HepG2 (cell line): ENCODE data around the gene CLIP2.

Source experiments
- FOXC1 ChIP-seq: sonication (generic); formaldehyde crosslinking; IDR thresholded peaks from 2 replicates; pipeline ENCODE4 v1.8.0; 2022; ENCODE audit warnings: mild to moderate bottlenecking, missing genetic modification reagents, borderline replicate concordance
- SP1 ChIP-seq, 2 experiments: fragments of 450-650 bp in 1 of 2; sonication (generic) in 1 of 2; formaldehyde crosslinking in 1 of 2; IDR thresholded peaks; 2 replicates each; pipeline versions ENCODE4 v1.4.0 to v1.6.1; 2016 to 2020; ENCODE audit warnings: missing genetic modification reagents in 1 of 2
- TAF1 ChIP-seq: sonication (generic); formaldehyde crosslinking; IDR thresholded peaks from 2 replicates; pipeline ENCODE4 v1.4.0; 2020; ENCODE audit warnings: missing genetic modification reagents
- YY1 ChIP-seq: IDR thresholded peaks from 2 replicates; pipeline ENCODE4 v1.6.1; 2011; ENCODE audit warnings: low read length, low read depth, moderate library complexity, mild to moderate bottlenecking; ENCODE audit not compliant: insufficient read depth, insufficient replicate concordance
- ZBTB1 ChIP-seq: sonication (generic); formaldehyde crosslinking; IDR thresholded peaks from 2 replicates; pipeline ENCODE4 v1.4.0; 2020; ENCODE audit warnings: missing genetic modification reagents, borderline replicate concordance
- ZBTB21 ChIP-seq: sonication (generic); formaldehyde crosslinking; IDR thresholded peaks from 2 replicates; pipeline ENCODE4 v1.4.0; 2020; ENCODE audit warnings: missing genetic modification reagents
- ZNF264 ChIP-seq: sonication (generic); formaldehyde crosslinking; IDR thresholded peaks from 2 replicates; pipeline ENCODE4 v1.4.0; 2020; ENCODE audit warnings: missing genetic modification reagents
- ZNF746 ChIP-seq: sonication (generic); formaldehyde crosslinking; IDR thresholded peaks from 2 replicates; pipeline ENCODE4 v1.8.0; 2022; ENCODE audit warnings: mild to moderate bottlenecking, missing genetic modification reagents
- TF ChIP-seq, protein P1 (sequence below): sonication (generic); formaldehyde crosslinking; conservative IDR thresholded peaks from 2 replicates; pipeline ENCODE4 v1.4.0; 2020; ENCODE audit warnings: missing genetic modification reagents
- TF ChIP-seq, protein P2 (sequence below): sonication (generic); formaldehyde crosslinking; conservative IDR thresholded peaks from 2 replicates; pipeline ENCODE4 v1.8.1; 2023; ENCODE audit warnings: missing genetic modification reagents
- TF ChIP-seq, protein P3 (sequence below): sonication (generic); formaldehyde crosslinking; IDR thresholded peaks from 2 replicates; pipeline ENCODE4 v1.8.1; 2023; ENCODE audit warnings: mild to moderate bottlenecking, missing genetic modification reagents
- TF ChIP-seq, protein P4 (sequence below): IDR thresholded peaks from 2 replicates; pipeline ENCODE4 v1.6.1; 2012; ENCODE audit warnings: low read length, improper control_type of control experiment
- TF ChIP-seq, protein P5 (sequence below): sonication (generic); IDR thresholded peaks from 2 replicates; pipeline ENCODE4 v1.6.1; 2016; ENCODE audit warnings: low read depth, borderline replicate concordance
- TF ChIP-seq, protein P6 (sequence below): sonication (generic); formaldehyde crosslinking; IDR thresholded peaks from 2 replicates; pipeline ENCODE4 v1.9.0; 2021; ENCODE audit warnings: missing genetic modification reagents, mild to moderate bottlenecking, borderline replicate concordance

DNA sequence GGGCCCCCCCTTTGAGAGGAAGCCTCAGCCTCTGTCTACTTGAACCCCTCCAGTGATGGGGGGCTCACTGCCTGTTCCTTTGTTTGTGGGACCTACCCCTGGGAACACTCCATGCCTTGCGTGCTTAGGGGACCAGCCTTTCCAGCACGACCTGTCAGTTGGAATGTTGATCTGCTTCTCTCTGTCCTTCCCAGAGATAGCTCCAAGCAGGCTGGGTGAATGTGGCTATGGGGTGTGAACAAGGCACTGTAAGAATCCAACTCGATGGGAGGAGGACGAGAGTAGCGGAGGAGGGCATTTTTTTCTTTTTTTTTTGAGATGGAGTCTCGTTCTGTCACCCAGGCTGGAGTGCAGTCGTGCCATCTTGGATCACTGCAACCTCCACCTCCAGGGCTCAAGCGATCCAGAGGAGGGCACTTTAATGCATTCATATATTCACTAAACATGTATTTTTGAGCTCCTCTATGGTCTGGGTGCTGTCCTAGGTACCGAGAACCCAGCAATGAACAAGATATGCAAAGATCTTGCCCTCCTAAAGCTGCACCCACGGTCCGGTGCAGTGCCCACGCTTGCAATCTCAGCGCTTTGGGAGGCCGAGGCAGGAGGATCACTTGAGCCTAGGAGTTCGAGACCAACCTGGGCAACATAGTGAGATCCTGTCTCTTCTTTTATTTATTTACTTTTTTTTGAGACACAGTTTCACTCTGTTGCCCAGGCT, 8.5 kb downstream of the CLIP2 start:
- TF ChIP-seq, protein P1, sequence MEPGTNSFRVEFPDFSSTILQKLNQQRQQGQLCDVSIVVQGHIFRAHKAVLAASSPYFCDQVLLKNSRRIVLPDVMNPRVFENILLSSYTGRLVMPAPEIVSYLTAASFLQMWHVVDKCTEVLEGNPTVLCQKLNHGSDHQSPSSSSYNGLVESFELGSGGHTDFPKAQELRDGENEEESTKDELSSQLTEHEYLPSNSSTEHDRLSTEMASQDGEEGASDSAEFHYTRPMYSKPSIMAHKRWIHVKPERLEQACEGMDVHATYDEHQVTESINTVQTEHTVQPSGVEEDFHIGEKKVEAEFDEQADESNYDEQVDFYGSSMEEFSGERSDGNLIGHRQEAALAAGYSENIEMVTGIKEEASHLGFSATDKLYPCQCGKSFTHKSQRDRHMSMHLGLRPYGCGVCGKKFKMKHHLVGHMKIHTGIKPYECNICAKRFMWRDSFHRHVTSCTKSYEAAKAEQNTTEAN: no peak
- TF ChIP-seq YY1 (no peak), FOXC1 (CRISPR knock-in tag) (no peak), ZBTB1 (CRISPR knock-in tag) (no peak), SP1 (IDR thresholded peaks at IDR 0.05) (no peak), SP1 (CRISPR knock-in tag; IDR thresholded peaks at IDR 0.05) (no peak), ZNF264 (no peak), ZBTB21 (CRISPR knock-in tag) (no peak), ZNF746 (CRISPR knock-in tag) (no peak), TAF1 (CRISPR knock-in tag) (no peak)
- TF ChIP-seq, protein P2, sequence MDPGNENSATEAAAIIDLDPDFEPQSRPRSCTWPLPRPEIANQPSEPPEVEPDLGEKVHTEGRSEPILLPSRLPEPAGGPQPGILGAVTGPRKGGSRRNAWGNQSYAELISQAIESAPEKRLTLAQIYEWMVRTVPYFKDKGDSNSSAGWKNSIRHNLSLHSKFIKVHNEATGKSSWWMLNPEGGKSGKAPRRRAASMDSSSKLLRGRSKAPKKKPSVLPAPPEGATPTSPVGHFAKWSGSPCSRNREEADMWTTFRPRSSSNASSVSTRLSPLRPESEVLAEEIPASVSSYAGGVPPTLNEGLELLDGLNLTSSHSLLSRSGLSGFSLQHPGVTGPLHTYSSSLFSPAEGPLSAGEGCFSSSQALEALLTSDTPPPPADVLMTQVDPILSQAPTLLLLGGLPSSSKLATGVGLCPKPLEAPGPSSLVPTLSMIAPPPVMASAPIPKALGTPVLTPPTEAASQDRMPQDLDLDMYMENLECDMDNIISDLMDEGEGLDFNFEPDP (CRISPR knock-in tag): no peak
- TF ChIP-seq, protein P3, sequence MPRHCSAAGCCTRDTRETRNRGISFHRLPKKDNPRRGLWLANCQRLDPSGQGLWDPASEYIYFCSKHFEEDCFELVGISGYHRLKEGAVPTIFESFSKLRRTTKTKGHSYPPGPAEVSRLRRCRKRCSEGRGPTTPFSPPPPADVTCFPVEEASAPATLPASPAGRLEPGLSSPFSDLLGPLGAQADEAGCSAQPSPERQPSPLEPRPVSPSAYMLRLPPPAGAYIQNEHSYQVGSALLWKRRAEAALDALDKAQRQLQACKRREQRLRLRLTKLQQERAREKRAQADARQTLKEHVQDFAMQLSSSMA (CRISPR knock-in tag): no peak
- TF ChIP-seq, protein P4, sequence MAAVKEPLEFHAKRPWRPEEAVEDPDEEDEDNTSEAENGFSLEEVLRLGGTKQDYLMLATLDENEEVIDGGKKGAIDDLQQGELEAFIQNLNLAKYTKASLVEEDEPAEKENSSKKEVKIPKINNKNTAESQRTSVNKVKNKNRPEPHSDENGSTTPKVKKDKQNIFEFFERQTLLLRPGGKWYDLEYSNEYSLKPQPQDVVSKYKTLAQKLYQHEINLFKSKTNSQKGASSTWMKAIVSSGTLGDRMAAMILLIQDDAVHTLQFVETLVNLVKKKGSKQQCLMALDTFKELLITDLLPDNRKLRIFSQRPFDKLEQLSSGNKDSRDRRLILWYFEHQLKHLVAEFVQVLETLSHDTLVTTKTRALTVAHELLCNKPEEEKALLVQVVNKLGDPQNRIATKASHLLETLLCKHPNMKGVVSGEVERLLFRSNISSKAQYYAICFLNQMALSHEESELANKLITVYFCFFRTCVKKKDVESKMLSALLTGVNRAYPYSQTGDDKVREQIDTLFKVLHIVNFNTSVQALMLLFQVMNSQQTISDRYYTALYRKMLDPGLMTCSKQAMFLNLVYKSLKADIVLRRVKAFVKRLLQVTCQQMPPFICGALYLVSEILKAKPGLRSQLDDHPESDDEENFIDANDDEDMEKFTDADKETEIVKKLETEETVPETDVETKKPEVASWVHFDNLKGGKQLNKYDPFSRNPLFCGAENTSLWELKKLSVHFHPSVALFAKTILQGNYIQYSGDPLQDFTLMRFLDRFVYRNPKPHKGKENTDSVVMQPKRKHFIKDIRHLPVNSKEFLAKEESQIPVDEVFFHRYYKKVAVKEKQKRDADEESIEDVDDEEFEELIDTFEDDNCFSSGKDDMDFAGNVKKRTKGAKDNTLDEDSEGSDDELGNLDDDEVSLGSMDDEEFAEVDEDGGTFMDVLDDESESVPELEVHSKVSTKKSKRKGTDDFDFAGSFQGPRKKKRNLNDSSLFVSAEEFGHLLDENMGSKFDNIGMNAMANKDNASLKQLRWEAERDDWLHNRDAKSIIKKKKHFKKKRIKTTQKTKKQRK: no peak
- TF ChIP-seq, protein P5, sequence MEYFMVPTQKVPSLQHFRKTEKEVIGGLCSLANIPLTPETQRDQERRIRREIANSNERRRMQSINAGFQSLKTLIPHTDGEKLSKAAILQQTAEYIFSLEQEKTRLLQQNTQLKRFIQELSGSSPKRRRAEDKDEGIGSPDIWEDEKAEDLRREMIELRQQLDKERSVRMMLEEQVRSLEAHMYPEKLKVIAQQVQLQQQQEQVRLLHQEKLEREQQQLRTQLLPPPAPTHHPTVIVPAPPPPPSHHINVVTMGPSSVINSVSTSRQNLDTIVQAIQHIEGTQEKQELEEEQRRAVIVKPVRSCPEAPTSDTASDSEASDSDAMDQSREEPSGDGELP: no peak
- TF ChIP-seq, protein P6, sequence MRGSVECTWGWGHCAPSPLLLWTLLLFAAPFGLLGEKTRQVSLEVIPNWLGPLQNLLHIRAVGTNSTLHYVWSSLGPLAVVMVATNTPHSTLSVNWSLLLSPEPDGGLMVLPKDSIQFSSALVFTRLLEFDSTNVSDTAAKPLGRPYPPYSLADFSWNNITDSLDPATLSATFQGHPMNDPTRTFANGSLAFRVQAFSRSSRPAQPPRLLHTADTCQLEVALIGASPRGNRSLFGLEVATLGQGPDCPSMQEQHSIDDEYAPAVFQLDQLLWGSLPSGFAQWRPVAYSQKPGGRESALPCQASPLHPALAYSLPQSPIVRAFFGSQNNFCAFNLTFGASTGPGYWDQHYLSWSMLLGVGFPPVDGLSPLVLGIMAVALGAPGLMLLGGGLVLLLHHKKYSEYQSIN (CRISPR knock-in tag): no peak
